ENCODE data around the gene SLC39A8.

Gene SLC39A8

GRCh38 chr4:102341201-102341600, 4.1 kb downstream of the SLC39A8 start:
- CTCF ChIA-PET: interaction anchor here (0.7 to 1.1 kb wide), 2 partner anchors 19 to 42 kb away, joined by 3 to 4 read pairs; no protein-coding TSS in a partner anchor
- DNase-seq (ENCODE audit: extremely low spot score): no peak
- no peak for TF ChIP-seq CTCF (IDR thresholded peaks at IDR 0.05; ENCODE audit: control extremely low read depth, extremely low read depth, low read depth, missing control alignments)
- POLR2A ChIA-PET: no interaction called here

GRCh38 chr4:102339018-102339417, 6.3 kb downstream of the SLC39A8 start:
- ChIA-PET POLR2A (interaction anchor here (0.6 kb wide), 1 partner anchor 246 kb away, joined by 3 read pairs; no protein-coding TSS in a partner anchor), CTCF (no interaction called here)
- no peak for TF ChIP-seq CTCF (IDR thresholded peaks at IDR 0.05; ENCODE audit: control extremely low read depth, extremely low read depth, low read depth, missing control alignments)
- DNase-seq (ENCODE audit: extremely low spot score): no peak

GRCh38 chr4:102338405-102338804, 6.9 kb downstream of the SLC39A8 start:
- TF ChIP-seq CTCF (IDR thresholded peaks at IDR 0.05; ENCODE audit: control extremely low read depth, extremely low read depth, low read depth, missing control alignments): no peak
- no peak for DNase-seq (ENCODE audit: extremely low spot score)
- ChIA-PET CTCF (no interaction called here), POLR2A (no interaction called here)

- TF ChIP-seq CTCF (IDR thresholded peaks at IDR 0.05; ENCODE audit: control extremely low read depth, extremely low read depth, low read depth, missing control alignments): no peak
- no peak for DNase-seq (ENCODE audit: extremely low spot score)
- POLR2A ChIA-PET: no interaction called here
- CTCF ChIA-PET: interaction anchor here (1.2 to 1.5 kb wide), 2 partner anchors 14 to 21 kb away, joined by 3 to 7 read pairs; no protein-coding TSS in a partner anchor
Measured at GRCh38 chr4:102335616-102336015, 9.7 kb downstream of the SLC39A8 start.

GRCh38 chr4:102334624-102335023, 10.7 kb downstream of the SLC39A8 start:
- CTCF ChIA-PET: interaction anchor here (1.2 kb wide), 1 partner anchor 20 kb away, joined by 3 read pairs; no protein-coding TSS in a partner anchor
- no peak for DNase-seq (ENCODE audit: extremely low spot score)
- TF ChIP-seq CTCF (IDR thresholded peaks at IDR 0.05; ENCODE audit: control extremely low read depth, extremely low read depth, low read depth, missing control alignments): no peak
- POLR2A ChIA-PET: no interaction called here

GRCh38 chr4:102333787-102334186, 11.5 kb downstream of the SLC39A8 start:
- DNase-seq (ENCODE audit: extremely low spot score): no peak
- ChIA-PET CTCF (interaction anchor here (3.5 kb wide), 1 partner anchor 12 kb away, joined by 14 read pairs; no protein-coding TSS in a partner anchor), POLR2A (no interaction called here)
- TF ChIP-seq CTCF (IDR thresholded peaks at IDR 0.05; ENCODE audit: control extremely low read depth, extremely low read depth, low read depth, missing control alignments): no peak

GRCh38 chr4:102328045-102328444, 17.2 kb downstream of the SLC39A8 start:
- no peak for DNase-seq (ENCODE audit: extremely low spot score)
- CTCF ChIA-PET: no interaction called here
- no peak for TF ChIP-seq CTCF (IDR thresholded peaks at IDR 0.05; ENCODE audit: control extremely low read depth, extremely low read depth, low read depth, missing control alignments)
- POLR2A ChIA-PET: no interaction called here

Data from GM10248 (cell line).